Keratinocyte (primary cell): ENCODE measurements around the gene ROR2.

ENCODE experiments used
- EZH2 ChIP-seq: IDR thresholded peaks from one replicate; pipeline ENCODE4 v1.6.1; 2012; ENCODE audit warnings: inconsistent platforms, mild to moderate bottlenecking, low read length, moderate library complexity
- TF ChIP-seq, protein P1 (sequence below), 3 experiments: IDR thresholded peaks in 1 of 3; conservative IDR thresholded peaks in 1 of 3; optimal IDR thresholded peaks in 1 of 3; 2 replicates in 2 of 3; 3 replicates in 1 of 3; pipeline versions ENCODE3 to v1.5.1; 2011; ENCODE audit warnings: low read length in 3 of 3, mild to moderate bottlenecking in 3 of 3, moderate library complexity in 2 of 3, control low read depth in 1 of 3, inconsistent platforms in 1 of 3; ENCODE audit not compliant: insufficient read depth in 2 of 3; ENCODE audit errors: extremely low read depth in 1 of 3

DNA sequence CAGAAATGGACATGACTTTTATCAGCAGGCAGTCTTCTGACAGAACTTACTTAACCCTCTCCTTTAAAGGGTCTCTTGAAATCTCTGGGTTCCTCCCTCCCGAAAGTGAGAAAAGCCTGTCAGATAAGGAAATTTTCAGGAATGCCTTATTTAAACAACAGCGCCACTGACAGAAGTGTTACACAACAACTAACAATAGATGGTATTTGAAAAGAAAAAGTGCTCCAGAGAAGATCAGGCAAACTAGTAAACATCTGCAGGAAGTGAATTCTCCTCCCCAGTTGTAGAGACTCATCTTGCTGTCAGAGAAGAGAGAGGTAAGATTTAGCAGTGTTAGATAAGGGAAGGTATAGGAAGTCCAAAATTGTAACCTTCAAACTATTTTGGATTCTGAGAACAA, 419.2 kb downstream of the ROR2 start:
- TF ChIP-seq, protein P1, sequence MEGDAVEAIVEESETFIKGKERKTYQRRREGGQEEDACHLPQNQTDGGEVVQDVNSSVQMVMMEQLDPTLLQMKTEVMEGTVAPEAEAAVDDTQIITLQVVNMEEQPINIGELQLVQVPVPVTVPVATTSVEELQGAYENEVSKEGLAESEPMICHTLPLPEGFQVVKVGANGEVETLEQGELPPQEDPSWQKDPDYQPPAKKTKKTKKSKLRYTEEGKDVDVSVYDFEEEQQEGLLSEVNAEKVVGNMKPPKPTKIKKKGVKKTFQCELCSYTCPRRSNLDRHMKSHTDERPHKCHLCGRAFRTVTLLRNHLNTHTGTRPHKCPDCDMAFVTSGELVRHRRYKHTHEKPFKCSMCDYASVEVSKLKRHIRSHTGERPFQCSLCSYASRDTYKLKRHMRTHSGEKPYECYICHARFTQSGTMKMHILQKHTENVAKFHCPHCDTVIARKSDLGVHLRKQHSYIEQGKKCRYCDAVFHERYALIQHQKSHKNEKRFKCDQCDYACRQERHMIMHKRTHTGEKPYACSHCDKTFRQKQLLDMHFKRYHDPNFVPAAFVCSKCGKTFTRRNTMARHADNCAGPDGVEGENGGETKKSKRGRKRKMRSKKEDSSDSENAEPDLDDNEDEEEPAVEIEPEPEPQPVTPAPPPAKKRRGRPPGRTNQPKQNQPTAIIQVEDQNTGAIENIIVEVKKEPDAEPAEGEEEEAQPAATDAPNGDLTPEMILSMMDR (optimal IDR thresholded peaks at IDR 0.05 in 1 of 3, IDR thresholded peaks at IDR 0.05 in 1 of 3, conservative IDR thresholded peaks at IDR 0.05 in 1 of 3; ENCODE audit: extremely low read depth in 1 of 3, insufficient read depth in 2 of 3, low read length in 3 of 3): no peak
- TF ChIP-seq EZH2: no peak
